Measurements from ENCODE around the gene TBC1D5.
A peak's percentile ranks its signal among the peaks of the same experiment; 100 is the strongest.

Gene TBC1D5

GRCh38 chr3:17195856-17196604, 546.4 kb downstream of the TBC1D5 start:
- no peak for DNase-seq

GRCh38 chr3:17195192-17195611, 547.2 kb downstream of the TBC1D5 start:
- peak; percentile 11 for DNase-seq

- DNase-seq, result no peak
Observed at GRCh38 chr3:17194116-17194515, 548.3 kb downstream of the TBC1D5 start.

- DNase-seq, result no peak
Observed at GRCh38 chr3:17192995-17193394, 549.4 kb downstream of the TBC1D5 start.

DNA sequence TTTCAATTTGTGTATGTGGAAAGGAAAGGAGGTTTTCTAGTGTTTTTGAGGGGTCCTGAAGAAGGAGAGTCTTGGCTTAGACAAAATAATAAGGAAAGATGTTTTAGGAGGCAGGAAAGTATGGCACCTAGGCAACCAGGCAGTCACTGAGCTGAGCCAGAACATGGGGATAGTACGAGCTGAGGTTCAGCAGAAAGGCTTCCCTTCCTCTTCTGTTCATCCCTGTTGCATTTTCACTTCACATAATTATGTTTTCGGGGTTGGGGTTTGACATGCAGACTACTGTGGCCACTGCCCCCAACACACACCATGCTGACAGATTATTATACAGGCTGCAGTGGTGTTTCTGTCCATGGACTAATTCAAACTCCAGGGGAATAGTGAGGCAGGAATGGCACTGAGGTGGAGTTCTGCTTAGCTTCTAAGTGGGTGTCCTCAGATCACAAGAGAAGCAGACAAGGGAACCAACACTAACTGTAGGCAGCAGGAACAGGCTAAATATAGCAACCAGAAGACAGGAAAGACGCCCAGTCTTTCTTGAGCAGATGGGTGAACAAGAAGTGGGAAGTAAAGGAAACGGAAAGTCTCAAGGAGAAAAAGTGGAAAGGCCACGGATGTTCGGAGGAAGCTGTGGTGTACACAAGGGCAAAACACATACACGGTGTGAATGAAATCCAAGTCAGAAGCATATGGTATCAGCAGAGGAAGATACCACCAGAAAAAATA, 551.9 kb downstream of the TBC1D5 start:
- no peak for DNase-seq

GRCh38 chr3:17188378-17188777, 554.1 kb downstream of the TBC1D5 start:
- DNase-seq, result no peak

GRCh38 chr3:17187589-17188184, 554.7 kb downstream of the TBC1D5 start:
- no peak for DNase-seq

DNA sequence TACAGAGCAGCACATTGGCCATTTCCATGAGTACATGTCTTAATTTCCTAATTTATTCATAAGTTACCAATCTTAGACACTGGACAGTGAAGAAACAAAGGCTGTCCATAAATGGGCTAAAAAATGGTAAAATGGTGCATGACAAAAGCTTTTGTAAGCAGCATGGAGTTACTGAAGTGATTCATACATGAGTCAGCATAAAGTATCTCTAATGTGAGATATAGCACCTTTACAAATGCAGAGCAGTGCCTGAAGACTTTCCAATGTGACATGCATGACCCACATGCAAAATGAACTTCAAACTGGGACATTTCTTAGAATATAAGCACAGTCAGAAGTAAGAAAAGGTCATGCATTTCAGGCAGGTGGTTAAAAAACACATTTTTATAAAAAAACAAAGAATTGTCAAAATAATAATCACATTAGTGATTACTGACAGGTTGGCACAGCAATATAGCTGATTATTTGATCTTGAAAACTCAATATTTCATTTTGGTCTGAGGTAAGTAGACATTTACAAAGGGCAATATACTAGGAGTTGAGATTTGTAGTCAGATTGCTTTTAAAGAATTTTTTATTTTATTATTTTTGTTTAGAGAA, 558.4 kb downstream of the TBC1D5 start:
- no peak for DNase-seq

- no peak for DNase-seq
Observed at GRCh38 chr3:17182166-17182565, 560.3 kb downstream of the TBC1D5 start.

- DNase-seq, result no peak
Observed at GRCh38 chr3:17181413-17181907, 561.0 kb downstream of the TBC1D5 start.

- no peak for DNase-seq
Observed at GRCh38 chr3:17179381-17180205, 562.8 kb downstream of the TBC1D5 start.

DNA sequence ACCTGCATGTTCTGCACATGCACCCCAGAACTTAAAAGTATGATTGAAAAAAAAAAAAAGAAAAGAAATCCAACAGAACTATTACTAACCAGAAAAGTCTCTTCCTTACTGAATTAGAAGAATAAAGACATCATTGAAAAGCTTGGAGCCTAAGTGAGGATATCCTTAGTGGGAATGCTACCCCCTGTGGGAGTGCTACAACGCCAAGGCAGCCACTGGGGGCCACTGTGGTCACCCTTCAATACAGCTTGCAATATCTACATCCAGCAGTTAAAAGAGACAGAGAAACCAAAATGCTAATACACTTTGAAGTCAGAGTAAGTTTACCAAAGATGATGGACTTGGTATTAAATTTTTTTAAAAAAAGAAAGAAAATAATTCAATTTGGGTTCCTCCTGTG, 565.7 kb downstream of the TBC1D5 start:
- no peak for DNase-seq

- DNase-seq, result no peak
Observed at GRCh38 chr3:17175187-17175807, 567.1 kb downstream of the TBC1D5 start.

DNA sequence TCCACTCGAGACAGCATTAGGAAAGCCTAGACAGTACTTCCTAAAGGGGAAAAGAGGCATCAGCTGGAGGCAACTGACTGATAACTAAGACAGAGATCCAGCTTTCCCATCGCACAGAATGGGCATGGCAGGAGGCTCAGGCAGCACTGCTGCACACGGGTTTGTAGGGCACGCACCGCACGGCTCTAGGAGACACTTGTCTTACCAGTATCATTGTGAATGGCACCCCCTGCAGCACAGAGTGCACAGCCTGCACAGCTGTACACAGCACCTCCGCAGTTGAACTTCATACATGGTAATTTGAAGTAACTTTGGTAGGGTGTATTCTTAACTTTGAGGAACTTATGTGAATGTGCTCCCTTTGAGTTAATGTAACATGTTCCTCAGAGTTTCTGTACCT, 576.1 kb downstream of the TBC1D5 start:
- DNase-seq, result no peak

- no peak for DNase-seq
Observed at GRCh38 chr3:17162116-17162515, 580.3 kb downstream of the TBC1D5 start.

GRCh38 chr3:17160597-17160996, 581.8 kb downstream of the TBC1D5 start:
- DNase-seq, result no peak

- no peak for DNase-seq
Observed at GRCh38 chr3:17158941-17159682, 583.3 kb downstream of the TBC1D5 start.

GRCh38 chr3:17157713-17158112, 584.7 kb downstream of the TBC1D5 start:
- DNase-seq, result no peak

DNA sequence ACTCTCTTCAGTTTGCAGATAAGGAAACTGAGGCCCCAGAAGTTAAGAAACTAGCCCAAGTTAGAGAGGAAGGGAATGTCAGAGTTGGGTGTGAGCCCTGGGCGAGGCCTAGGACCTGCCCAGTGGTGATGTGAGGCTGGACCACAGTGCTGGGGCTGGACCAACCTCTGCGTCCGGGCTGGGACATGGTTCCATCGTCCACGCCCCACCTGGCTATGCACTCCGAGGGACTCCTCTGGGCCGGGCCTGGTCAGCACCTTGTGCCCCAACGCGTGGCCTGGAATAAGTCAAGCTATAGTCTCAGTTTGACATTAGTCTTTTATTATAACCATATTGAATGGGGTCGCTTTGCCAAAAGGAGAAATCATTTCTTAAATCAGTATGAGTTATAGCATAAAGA, 585.6 kb downstream of the TBC1D5 start:
- DNase-seq, result no peak

GRCh38 chr3:17155951-17156350, 586.5 kb downstream of the TBC1D5 start:
- no peak for DNase-seq

- DNase-seq, result no peak
Observed at GRCh38 chr3:17154941-17155340, 587.5 kb downstream of the TBC1D5 start.
